Activated naive CD4-positive, alpha-beta T cell treated with anti-CD3 and anti-CD28 coated beads, Interleukin-2, amount 50 U/mL, for 24 hours (primary cell): ENCODE data around the gene RHOA.
A peak's percentile ranks its signal among the peaks of the same experiment; 100 is the strongest.
"Not testable (repeated sequence)": the region's sequence is repeated elsewhere in the genome, so short reads cannot be mapped to it uniquely, and the experiment has no call there.

Source experiments
- H3K27ac Mint-ChIP-seq: one replicate; pipeline ENCODE4 v1.8.0; 2021; ENCODE audit warnings: mild to moderate bottlenecking, mixed read lengths
- H3K27me3 Mint-ChIP-seq: one replicate; pipeline ENCODE4 v1.8.0; 2021; ENCODE audit warnings: mixed read lengths
- H3K36me3 Mint-ChIP-seq: one replicate; pipeline ENCODE4 v1.8.0; 2021; ENCODE audit warnings: mixed read lengths
- H3K4me1 Mint-ChIP-seq: one replicate; pipeline ENCODE4 v1.8.0; 2021; ENCODE audit warnings: mixed read lengths
- H3K4me3 Mint-ChIP-seq: one replicate; pipeline ENCODE4 v1.8.0; 2021; ENCODE audit warnings: mild to moderate bottlenecking, mixed read lengths
- H3K9me3 Mint-ChIP-seq: one replicate; pipeline ENCODE4 v1.8.0; 2021; ENCODE audit warnings: mixed read lengths

Gene RHOA

DNA sequence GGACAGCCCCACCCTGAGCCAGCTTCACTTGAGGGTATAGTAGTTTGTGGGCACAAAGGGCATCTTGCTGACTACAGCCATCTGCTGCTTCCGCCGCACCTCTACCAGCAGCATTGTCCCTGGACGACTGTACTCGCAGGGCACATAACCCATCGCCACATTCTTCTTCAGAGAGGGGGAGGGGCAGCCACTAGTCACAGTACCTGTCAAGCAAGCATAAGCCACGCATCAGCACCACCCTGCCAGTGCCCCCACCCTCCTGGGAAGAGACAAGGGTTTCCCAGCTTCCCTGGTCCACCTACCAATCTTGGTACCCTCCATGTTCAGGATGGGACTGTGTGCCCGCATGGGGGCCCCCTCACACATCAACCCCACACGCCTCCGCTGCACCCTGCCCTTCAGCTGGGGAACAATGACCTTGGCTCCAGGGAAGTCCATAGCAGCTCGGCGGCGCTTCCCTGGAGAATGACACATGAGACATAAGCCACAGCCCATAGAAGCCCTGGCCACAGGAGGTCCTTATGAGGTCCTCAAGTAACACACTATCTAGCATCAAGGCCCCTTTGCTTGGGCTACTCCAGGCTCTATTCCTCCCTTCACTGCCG is 5.8 kb upstream of the RHOA start:
- H3K36me3 Mint-ChIP-seq: peaks cover 3% of the 10 kb centered on the region
- peak overlapping the region; percentile 94 for H3K27ac Mint-ChIP-seq
- H3K27me3 Mint-ChIP-seq: no peaks in the 10 kb centered on the region
- H3K9me3 Mint-ChIP-seq: no peaks in the 10 kb centered on the region
- H3K4me3 Mint-ChIP-seq: no peak overlapping the region
- peaks cover 75% of the 10 kb centered on the region for H3K4me1 Mint-ChIP-seq

DNA sequence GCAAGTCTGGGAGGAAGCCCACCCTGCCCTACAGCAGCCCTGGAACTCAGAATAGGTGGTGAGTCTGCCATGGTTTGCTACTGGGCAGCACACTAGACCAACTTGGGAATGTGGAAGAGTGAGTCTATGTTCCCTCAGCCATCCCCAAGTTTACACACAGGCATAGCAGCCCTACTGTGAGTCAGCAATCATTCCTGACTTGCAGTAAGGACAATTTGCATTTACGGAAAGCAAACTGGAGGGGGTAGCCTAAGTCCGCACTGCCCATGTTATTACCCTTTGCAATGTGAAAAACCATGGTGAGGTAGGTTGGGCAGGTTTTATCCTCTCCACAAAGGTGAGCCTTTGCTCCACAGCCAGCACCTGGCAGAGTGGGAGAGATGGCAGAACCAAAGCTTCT is 5.1 kb upstream of the RHOA start:
- H3K4me3 Mint-ChIP-seq: no peak overlapping the region
- H3K9me3 Mint-ChIP-seq: no peaks in the 10 kb centered on the region
- H3K27me3 Mint-ChIP-seq: no peaks in the 10 kb centered on the region
- H3K27ac Mint-ChIP-seq: peak overlapping the region; percentile 96
- peaks cover 3% of the 10 kb centered on the region for H3K36me3 Mint-ChIP-seq
- peaks cover 70% of the 10 kb centered on the region for H3K4me1 Mint-ChIP-seq

DNA sequence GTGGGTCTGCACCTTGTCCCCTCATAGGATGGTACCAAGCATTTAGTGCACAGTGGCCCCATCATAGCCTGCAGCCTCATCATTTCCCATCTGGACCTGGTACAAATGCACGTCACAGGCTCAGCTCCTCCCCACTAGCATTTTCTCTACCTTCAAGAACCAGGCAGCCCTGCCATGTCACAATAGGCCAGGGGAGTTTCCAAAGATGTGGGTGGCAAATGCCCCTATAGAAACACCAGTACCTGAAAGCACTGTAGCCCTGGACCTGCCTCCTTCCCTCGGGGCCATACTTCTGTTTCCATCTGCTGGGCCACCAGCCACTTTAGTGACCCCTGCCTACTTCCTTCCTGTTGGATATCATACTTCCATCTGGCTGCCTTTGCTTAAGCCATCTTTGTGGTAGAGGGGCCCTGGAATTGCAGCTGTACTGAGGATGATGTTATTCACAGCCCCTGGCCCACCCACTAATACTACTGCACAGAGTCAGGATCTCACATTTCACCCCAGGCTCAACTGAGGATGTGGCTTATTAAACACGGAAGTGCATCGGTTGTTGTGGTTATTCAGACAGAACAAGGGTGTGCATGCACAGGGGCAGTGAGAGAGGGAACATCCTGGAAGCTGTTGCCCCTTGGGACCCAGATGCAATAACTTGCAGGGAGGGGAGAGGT is 4.3 kb upstream of the RHOA start:
- Mint-ChIP-seq H3K9me3 (no peaks in the 10 kb centered on the region), H3K27me3 (no peaks in the 10 kb centered on the region), H3K27ac (peak overlapping the region; percentile 96), H3K4me1 (peaks cover 62% of the 10 kb centered on the region), H3K36me3 (peaks cover 3% of the 10 kb centered on the region), H3K4me3 (peak overlapping the region; percentile 69)

DNA sequence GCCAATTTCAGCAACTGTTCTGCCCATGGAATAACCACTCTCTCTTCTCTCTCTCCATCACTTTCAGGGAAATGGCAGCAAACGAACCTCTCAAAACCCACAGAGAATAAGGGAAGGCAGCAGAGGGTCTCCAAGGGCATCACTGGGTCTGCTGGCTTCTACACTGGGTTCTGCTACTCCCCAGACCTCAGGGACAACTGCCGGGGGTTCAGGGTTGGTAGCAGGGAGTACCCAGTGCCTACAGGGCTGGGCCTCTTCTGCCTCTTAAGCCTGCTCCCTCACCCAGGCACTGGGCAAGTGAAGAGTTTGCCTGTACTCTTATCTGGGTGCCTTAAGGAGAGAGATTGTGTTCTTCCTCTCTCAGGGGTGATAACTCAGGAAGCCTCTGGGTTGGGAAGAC is 3.0 kb upstream of the RHOA start:
- H3K4me1 Mint-ChIP-seq: peaks cover 63% of the 10 kb centered on the region
- H3K27me3 Mint-ChIP-seq: no peaks in the 10 kb centered on the region
- H3K4me3 Mint-ChIP-seq: no peak overlapping the region
- peaks cover 5% of the 10 kb centered on the region for H3K36me3 Mint-ChIP-seq
- H3K27ac Mint-ChIP-seq: peak overlapping the region; percentile 72
- no peaks in the 10 kb centered on the region for H3K9me3 Mint-ChIP-seq

DNA sequence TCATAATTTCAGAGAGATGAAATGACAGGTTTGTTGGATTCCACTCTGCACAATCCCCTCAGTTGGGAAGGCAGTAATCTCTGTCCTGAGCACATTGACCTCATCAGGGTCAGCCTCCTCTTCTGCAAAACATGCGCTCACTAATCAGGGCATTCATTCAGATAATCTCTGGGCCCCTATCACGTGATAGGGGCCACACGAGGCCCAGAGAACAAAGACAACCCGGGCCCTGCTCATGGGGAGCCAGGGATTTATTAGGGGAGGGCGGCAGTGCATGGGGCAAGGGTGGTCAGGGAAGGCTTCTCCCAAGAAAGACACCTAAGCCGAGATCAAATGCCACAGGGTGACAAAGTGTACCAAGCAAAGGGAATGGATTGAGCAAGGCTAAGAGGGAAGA is 1.6 kb upstream of the RHOA start:
- H3K9me3 Mint-ChIP-seq: no peaks in the 10 kb centered on the region
- H3K27ac Mint-ChIP-seq: peak overlapping the region; percentile 91
- H3K4me1 Mint-ChIP-seq: peaks cover 59% of the 10 kb centered on the region
- H3K36me3 Mint-ChIP-seq: peaks cover 3% of the 10 kb centered on the region
- H3K4me3 Mint-ChIP-seq: peak overlapping the region; percentile 93
- H3K27me3 Mint-ChIP-seq: no peaks in the 10 kb centered on the region

DNA sequence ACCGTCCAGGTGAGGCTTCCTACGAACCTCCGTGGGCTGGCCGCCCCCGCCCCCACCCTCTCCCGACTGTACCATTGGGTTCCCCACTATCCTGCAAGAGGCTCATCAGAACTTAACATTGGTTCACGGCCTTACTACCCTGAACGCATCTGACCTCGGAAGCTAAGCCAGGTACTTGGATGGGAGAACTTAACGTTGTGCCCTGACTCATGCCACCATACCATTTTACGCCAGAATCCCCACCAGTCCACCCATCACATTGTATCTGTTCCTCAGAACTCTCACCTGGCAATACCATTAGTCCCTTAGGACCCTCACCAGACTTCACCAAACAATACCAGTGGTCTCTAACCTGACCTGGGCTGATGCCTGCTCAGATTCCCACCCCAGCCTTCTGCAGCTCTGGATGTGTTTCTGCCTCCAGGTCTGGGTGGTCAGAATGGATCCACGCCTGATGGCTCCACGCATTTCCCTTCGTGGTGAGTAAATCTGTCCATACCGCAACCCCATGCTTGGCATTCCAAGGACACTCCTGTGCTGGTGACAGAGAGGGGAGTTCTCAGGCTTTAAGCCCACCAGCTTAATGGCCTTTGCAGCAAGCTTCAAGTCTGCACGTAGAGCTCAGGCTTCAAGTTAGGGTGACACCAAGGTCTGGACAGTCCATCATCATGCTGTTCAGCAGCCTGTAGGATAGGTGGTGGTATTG is 1.0 kb upstream of the RHOA start:
- Mint-ChIP-seq H3K27me3 (no peaks in the 10 kb centered on the region), H3K4me1 (peaks cover 60% of the 10 kb centered on the region), H3K4me3 (peak overlapping the region; percentile 93), H3K9me3 (no peaks in the 10 kb centered on the region), H3K27ac (peak overlapping the region; percentile 91), H3K36me3 (peaks cover 3% of the 10 kb centered on the region)

DNA sequence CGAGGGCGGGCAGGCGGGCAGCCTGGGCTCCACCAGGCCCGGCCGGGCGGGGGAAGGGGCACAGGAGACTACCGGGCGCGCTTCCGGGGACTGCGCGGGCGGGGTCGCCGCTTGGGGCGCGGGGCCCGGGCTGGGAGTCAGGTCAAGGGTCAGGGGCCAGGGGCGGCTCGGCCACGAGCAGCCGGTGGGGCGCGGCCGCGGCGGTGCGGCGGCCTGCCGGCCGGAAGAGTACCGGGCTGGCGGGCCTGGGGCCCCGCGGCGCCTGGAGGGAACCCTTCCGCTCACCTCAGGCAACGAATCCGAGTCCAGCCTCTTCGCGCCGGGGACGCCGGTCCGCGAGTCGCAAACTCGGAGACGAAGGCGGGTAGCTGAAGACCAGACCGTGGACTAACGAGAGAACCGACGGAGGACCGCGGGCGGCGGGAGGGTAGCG is 225 bp downstream of the RHOA start:
- peak overlapping the region; percentile 89 for H3K27ac Mint-ChIP-seq
- H3K36me3 Mint-ChIP-seq: peaks cover 3% of the 10 kb centered on the region
- H3K4me3 Mint-ChIP-seq: peak overlapping the region; percentile 97
- H3K9me3 Mint-ChIP-seq: no peaks in the 10 kb centered on the region
- peaks cover 59% of the 10 kb centered on the region for H3K4me1 Mint-ChIP-seq
- no peaks in the 10 kb centered on the region for H3K27me3 Mint-ChIP-seq

DNA sequence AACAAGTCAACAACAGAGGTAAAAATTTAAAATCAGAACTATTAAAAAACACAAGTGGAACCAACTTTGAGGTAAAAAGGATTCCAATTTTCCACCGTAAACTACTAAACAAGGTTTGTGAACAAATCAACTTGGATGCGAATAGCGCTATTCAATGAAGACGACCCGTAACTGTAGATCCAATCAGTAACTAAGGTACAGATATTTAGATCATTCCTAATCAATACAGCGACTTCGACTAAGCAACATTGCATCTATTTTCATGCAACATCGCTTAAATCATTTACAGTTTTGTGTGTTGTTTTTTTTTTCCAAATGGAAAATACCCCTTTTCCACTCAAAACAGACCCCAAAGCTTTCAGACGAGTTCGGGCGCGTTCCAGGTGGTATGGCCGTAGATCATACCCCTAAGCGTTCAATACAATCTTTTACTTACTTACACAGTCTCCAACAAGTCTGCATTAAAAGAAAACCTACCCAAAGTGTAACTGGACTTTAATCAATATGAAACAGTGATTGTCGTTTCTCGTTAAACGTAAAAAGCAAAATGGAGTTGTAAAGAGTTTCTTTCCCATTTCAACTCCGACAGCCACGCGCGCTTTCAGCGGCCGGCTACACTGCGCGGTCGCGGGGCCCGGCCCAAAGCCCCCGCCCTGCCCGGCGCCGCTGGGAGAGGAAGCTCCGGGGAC is 786 bp downstream of the RHOA start:
- Mint-ChIP-seq H3K36me3 (peaks cover 3% of the 10 kb centered on the region), H3K27me3 (no peaks in the 10 kb centered on the region)

DNA sequence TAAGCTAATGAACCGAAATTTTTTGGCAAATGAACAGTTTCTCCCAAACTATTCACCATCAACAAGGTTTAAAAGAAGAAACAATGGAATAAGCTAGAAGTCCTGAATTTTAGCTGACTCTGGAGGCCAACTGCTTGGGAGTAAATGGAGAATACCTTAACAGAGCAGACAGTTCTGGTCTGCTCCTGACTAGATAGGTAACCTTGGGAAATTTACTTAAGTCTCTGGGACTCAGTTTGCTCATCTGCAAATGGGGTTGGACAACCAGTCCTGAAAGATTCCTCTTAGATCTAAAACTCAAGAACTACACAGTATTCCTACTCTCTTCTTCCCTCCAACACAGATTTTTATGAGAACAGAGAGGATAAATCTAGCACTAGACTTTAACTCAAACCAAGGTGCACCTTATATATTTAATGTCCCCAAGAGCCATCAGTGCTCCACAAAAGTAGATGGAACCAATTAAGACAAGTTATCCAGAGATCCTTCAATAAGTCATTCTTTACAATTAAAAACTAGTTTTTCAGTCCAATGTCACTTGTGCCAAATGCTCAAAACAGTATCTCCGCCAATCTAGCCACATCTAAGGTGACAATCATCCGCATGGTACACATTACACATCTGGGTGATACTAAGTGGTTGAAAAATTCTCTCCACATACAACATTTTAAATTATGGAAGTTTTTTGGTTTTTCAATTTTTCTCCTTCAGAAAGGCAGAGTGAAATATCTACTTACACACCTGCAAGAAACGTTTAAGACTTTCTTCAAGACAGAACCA is 1.5 kb downstream of the RHOA start:
- Mint-ChIP-seq H3K27ac (peak overlapping the region; percentile 90), H3K9me3 (no peaks in the 10 kb centered on the region), H3K27me3 (no peaks in the 10 kb centered on the region), H3K4me1 (peaks cover 61% of the 10 kb centered on the region), H3K36me3 (peaks cover 2% of the 10 kb centered on the region), H3K4me3 (peak overlapping the region; percentile 97)

More for the DNA sequence above, 786 bp downstream of the RHOA start:
- H3K4me1 Mint-ChIP-seq: peaks cover 59% of the 10 kb centered on the region
- H3K4me3 Mint-ChIP-seq: peak overlapping the region; percentile 97
- peak overlapping the region; percentile 90 for H3K27ac Mint-ChIP-seq
- H3K9me3 Mint-ChIP-seq: no peaks in the 10 kb centered on the region

DNA sequence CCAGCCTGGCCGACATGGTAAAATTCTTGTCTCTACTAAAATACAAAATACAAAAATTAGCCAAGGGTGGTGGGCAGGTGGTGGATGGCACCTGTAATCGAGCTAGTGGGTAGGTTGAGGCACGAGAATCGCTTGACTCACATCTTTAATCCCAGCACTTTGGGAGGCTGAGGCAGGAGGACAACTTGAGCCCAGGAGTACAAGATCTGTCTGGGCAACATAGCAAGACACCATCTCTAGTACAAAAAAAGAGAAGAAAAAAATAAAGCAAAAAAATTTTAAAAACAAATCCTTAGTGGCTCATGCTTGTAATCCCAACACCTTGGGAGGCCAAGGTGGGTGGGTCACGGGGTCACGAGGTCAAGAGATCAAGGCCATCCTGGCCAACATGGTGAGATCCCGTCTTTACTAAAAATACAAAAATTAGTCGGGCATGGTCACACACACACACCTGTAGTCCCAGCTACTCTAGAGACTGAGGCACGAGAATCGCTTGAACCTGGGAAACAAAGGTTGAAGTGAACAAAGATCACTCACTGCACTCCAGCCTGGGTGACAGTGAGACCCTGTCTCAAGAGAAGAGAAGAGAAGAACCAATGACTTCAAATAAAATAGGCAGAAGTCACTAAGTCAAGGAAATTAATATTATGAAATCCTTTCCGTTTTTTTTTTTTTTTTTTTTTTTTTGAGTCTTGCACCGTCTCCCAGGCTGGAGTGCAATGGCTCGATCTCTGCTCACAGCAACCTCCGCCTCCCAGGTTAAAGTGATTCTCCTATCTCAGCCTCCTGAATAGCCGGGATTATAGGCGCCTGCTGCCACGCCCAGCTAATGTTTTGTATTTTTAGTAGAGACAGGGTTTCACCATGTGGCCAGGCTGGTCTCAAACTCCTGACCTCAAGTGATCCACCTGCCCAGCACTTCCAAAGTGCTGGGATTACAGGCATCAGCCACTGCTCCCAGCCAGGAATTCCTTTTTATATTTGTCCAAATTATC is 4.9 kb downstream of the RHOA start:
- H3K27ac Mint-ChIP-seq: peak overlapping the region; percentile 95
- no peaks in the 10 kb centered on the region for H3K27me3 Mint-ChIP-seq
- peaks cover 48% of the 10 kb centered on the region for H3K4me1 Mint-ChIP-seq
- peaks cover 3% of the 10 kb centered on the region for H3K36me3 Mint-ChIP-seq
- no peaks in the 10 kb centered on the region for H3K9me3 Mint-ChIP-seq
- peak overlapping the region; percentile 33 for H3K4me3 Mint-ChIP-seq

DNA sequence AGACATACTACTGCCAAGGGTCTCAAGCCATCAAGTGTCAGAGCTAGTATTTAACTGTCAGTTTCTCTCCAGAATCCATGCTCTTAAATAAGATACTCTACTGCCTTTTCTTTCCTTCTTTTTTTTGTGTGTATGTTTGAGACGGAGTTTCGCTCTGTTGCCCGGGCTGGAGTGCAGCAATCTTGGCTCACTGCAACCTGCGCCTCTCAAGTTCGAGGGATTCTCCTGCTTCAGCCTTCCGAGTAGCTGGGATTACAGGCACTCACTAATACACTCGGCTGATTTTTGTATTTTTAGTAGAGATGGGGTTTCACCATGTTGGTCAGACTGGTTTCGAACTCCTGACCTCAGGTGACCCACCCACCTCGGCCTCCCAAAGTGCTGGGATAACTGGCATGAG is 6.2 kb downstream of the RHOA start:
- peak overlapping the region; percentile 33 for H3K27ac Mint-ChIP-seq
- H3K27me3 Mint-ChIP-seq, H3K9me3 Mint-ChIP-seq, H3K36me3 Mint-ChIP-seq: not testable (repeated sequence)
- H3K4me3 Mint-ChIP-seq: peak overlapping the region; percentile 12
- H3K4me1 Mint-ChIP-seq: peaks cover 58% of the 10 kb centered on the region

DNA sequence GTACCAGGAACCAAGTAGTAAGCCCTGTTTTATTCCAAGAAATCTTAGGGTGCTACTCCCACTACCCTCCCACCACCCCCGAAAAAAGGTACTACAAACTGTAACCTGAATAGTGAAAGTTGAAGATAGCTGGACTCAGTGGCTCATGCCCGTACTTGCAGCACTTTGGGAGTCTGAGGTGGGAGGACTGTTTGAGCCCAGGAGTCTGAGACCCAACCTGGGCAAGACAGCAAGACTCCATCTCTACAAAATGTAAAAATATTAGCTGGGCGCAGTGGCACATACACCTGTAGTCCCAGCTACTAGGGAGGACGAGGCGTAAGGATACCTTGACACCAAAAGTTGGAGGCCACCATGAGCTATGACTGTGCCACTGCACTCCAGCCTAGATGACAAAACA is 7.9 kb downstream of the RHOA start:
- no peaks in the 10 kb centered on the region for H3K9me3 Mint-ChIP-seq
- H3K36me3 Mint-ChIP-seq: peaks cover 12% of the 10 kb centered on the region
- H3K27me3 Mint-ChIP-seq: no peaks in the 10 kb centered on the region
- peaks cover 61% of the 10 kb centered on the region for H3K4me1 Mint-ChIP-seq
- peak overlapping the region; percentile 30 for H3K27ac Mint-ChIP-seq
- no peak overlapping the region for H3K4me3 Mint-ChIP-seq

DNA sequence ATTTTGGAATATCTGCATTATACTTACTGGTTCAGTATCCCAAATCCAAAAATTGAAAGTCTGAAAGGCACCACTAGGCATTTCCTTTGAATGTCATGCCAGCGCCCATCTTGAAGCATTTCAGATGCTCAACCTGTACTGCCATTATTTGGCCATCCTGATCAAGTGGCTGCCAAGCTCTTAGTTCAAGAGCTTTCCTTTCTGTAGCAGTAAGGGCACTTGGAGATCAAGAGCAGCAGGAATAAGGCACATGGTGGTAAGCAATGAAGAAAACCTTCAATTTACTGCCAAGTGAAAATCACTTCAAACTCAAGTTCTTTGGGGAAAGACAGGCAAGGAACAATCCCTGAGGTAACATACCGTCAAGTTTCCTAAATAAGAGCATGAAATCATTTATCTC is 10.0 kb downstream of the RHOA start:
- H3K27ac Mint-ChIP-seq: no peak overlapping the region
- H3K4me3 Mint-ChIP-seq: no peak overlapping the region
- H3K36me3 Mint-ChIP-seq: peaks cover 14% of the 10 kb centered on the region
- H3K4me1 Mint-ChIP-seq: peaks cover 61% of the 10 kb centered on the region
- no peaks in the 10 kb centered on the region for H3K9me3 Mint-ChIP-seq
- H3K27me3 Mint-ChIP-seq: no peaks in the 10 kb centered on the region

DNA sequence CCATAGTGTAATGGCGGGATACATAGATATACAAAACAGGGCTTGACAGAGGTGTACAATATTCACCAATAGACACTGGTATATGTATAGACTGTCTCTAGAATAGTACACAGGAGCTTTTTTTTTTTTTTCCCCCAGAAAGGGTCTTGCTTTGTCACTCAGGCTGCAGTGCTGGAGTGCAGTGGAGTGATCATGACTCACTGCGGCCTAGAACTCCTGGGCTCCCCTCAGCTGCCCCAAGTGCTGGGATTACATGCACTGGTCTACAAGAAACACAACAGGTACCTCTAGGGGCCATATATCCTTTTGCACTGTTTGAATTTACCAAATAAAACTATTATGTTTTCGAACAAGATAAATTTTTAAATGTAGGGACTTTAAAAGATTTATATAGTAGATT is 12.3 kb downstream of the RHOA start:
- H3K36me3 Mint-ChIP-seq: peaks cover 14% of the 10 kb centered on the region
- H3K27ac Mint-ChIP-seq: no peak overlapping the region
- H3K4me3 Mint-ChIP-seq: no peak overlapping the region
- H3K4me1 Mint-ChIP-seq: peaks cover 65% of the 10 kb centered on the region
- no peaks in the 10 kb centered on the region for H3K27me3 Mint-ChIP-seq
- no peaks in the 10 kb centered on the region for H3K9me3 Mint-ChIP-seq
